ENCODE data around the gene SLC46A1. TPM values are rescaled to one million over a fixed set of nuclear protein-coding genes. Genes with fewer than 3 reads are reported as not detected.
A peak's percentile ranks its signal among the peaks of the same experiment; 100 is the strongest.

SLC46A1 gene
- polyA plus RNA-seq, 1 donor from 2014 or later: 12.3 TPM

- no peak overlapping the region for H3K27ac ChIP-seq (ENCODE audit: low read length)
- H3K4me3 ChIP-seq (ENCODE audit: low read length): no peak overlapping the region
- TF ChIP-seq EZH2 (IDR thresholded peaks at IDR 0.05; ENCODE audit: borderline replicate concordance, insufficient read depth, low read length, poor library complexity, severe bottlenecking): no peak
- TF ChIP-seq MXI1 (conservative IDR thresholded peaks at IDR 0.05; ENCODE audit: poor library complexity, severe bottlenecking): no peak
- no peak for TF ChIP-seq EP300 (conservative IDR thresholded peaks at IDR 0.05; ENCODE audit: poor library complexity, severe bottlenecking)
- TF ChIP-seq SMC3 (conservative IDR thresholded peaks at IDR 0.05; ENCODE audit: poor library complexity): no peak
- no peaks in the 10 kb centered on the region for H3K9me2 ChIP-seq (ENCODE audit: insufficient read depth, low read length)
- no peaks in the 10 kb centered on the region for H4K20me1 ChIP-seq (ENCODE audit: insufficient read depth)
- H3F3A ChIP-seq (ENCODE audit: insufficient read depth, low read length, poor library complexity, severe bottlenecking): no peaks in the 10 kb centered on the region
- no peak overlapping the region for H3K4me2 ChIP-seq (ENCODE audit: low read length)
- H3K36me3 ChIP-seq (ENCODE audit: insufficient read depth, low read length): no peaks in the 10 kb centered on the region
- no peaks in the 10 kb centered on the region for H3K27me3 ChIP-seq (ENCODE audit: insufficient read depth, low read depth, low read length)
- peaks cover 10% of the 10 kb centered on the region for H3K79me2 ChIP-seq (replicated peaks; ENCODE audit: insufficient read depth, low read length)
- no peak overlapping the region for H3K9ac ChIP-seq (ENCODE audit: low read length)
- no peak overlapping the region for H2AFZ ChIP-seq (ENCODE audit: low read depth, low read length)
- H3K9me3 ChIP-seq (ENCODE audit: low read length): no peaks in the 10 kb centered on the region
Observed at GRCh38 chr17:28363186-28363585, 42.8 kb downstream of the SLC46A1 start.

DNA sequence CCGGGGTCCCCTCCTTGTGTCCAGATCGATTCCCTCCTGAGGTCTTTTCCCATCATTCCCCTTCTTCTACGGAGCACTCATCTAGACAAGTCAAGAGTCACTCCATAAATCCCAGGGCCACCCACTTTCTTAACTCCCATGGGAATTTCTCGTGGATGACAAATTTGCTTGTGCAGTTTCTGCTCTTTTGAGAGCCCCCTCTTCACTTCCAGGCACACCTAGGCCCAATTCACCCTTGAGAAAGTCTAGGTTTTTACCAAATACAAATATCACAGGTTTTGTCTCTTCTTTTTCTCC lies 48.2 kb downstream of the SLC46A1 start:
- TF ChIP-seq EP300 (conservative IDR thresholded peaks at IDR 0.05; ENCODE audit: poor library complexity, severe bottlenecking): no peak
- no peak for TF ChIP-seq MXI1 (conservative IDR thresholded peaks at IDR 0.05; ENCODE audit: poor library complexity, severe bottlenecking)
- H3K9ac ChIP-seq (ENCODE audit: low read length): peak overlapping the region; percentile 94
- peak overlapping the region; percentile 66 for H3K27ac ChIP-seq (ENCODE audit: low read length)

GRCh38 chr17:28357061-28357900 lies 48.7 kb downstream of the SLC46A1 start, which contains the start of gene POLDIP2:
POLDIP2 (minus strand) TSS chr17:28357527; CDS start chr17:28357448, 79 bp downstream.
- Histone ChIP-seq H2AFZ (ENCODE audit: low read depth, low read length) (peak within 1 kb of the TSS; percentile 71), H3K27me3 (ENCODE audit: insufficient read depth, low read depth, low read length) (no peaks in the 10 kb centered on the region), H3K9me2 (ENCODE audit: insufficient read depth, low read length) (no peaks in the 10 kb centered on the region), H3F3A (ENCODE audit: insufficient read depth, low read length, poor library complexity, severe bottlenecking) (no peaks in the 10 kb centered on the region), H3K4me2 (ENCODE audit: low read length) (peak within 1 kb of the TSS; percentile 98), H4K20me1 (ENCODE audit: insufficient read depth) (no peaks in the 10 kb centered on the region), H3K9me3 (ENCODE audit: low read length) (no peaks in the 10 kb centered on the region), H3K27ac (ENCODE audit: low read length) (peak within 1 kb of the TSS; percentile 70), H3K4me3 (ENCODE audit: low read length) (peak within 1 kb of the TSS; percentile 77), H3K79me2 (replicated peaks; ENCODE audit: insufficient read depth, low read length) (peaks cover 32% of the 10 kb centered on the region), H3K9ac (ENCODE audit: low read length) (peak within 1 kb of the TSS; percentile 94), H3K36me3 (ENCODE audit: insufficient read depth, low read length) (no peaks in the 10 kb centered on the region)
- TF ChIP-seq, protein P1, sequence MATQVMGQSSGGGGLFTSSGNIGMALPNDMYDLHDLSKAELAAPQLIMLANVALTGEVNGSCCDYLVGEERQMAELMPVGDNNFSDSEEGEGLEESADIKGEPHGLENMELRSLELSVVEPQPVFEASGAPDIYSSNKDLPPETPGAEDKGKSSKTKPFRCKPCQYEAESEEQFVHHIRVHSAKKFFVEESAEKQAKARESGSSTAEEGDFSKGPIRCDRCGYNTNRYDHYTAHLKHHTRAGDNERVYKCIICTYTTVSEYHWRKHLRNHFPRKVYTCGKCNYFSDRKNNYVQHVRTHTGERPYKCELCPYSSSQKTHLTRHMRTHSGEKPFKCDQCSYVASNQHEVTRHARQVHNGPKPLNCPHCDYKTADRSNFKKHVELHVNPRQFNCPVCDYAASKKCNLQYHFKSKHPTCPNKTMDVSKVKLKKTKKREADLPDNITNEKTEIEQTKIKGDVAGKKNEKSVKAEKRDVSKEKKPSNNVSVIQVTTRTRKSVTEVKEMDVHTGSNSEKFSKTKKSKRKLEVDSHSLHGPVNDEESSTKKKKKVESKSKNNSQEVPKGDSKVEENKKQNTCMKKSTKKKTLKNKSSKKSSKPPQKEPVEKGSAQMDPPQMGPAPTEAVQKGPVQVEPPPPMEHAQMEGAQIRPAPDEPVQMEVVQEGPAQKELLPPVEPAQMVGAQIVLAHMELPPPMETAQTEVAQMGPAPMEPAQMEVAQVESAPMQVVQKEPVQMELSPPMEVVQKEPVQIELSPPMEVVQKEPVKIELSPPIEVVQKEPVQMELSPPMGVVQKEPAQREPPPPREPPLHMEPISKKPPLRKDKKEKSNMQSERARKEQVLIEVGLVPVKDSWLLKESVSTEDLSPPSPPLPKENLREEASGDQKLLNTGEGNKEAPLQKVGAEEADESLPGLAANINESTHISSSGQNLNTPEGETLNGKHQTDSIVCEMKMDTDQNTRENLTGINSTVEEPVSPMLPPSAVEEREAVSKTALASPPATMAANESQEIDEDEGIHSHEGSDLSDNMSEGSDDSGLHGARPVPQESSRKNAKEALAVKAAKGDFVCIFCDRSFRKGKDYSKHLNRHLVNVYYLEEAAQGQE (IDR thresholded peaks at IDR 0.05; ENCODE audit: borderline replicate concordance): peak; percentile 73
- TF ChIP-seq EP300 (conservative IDR thresholded peaks at IDR 0.05; ENCODE audit: poor library complexity, severe bottlenecking) (peak; percentile 43), RAD21 (conservative IDR thresholded peaks at IDR 0.05) (peak; percentile 58), CTCF (IDR thresholded peaks at IDR 0.05; ENCODE audit: poor library complexity, severe bottlenecking) (no peak), TAF1 (IDR thresholded peaks at IDR 0.05; ENCODE audit: low read depth) (peak; percentile 74), MXI1 (conservative IDR thresholded peaks at IDR 0.05; ENCODE audit: poor library complexity, severe bottlenecking) (peak; percentile 90), POLR2AphosphoS5 (IDR thresholded peaks at IDR 0.05) (peak; percentile 93), EZH2 (IDR thresholded peaks at IDR 0.05; ENCODE audit: borderline replicate concordance, insufficient read depth, low read length, poor library complexity, severe bottlenecking) (no peak)

More for the DNA sequence above, 48.2 kb downstream of the SLC46A1 start:
- peak overlapping the region; percentile 71 for H2AFZ ChIP-seq (ENCODE audit: low read depth, low read length)
- H3K4me3 ChIP-seq (ENCODE audit: low read length): peak overlapping the region; percentile 77
- no peaks in the 10 kb centered on the region for H3K9me3 ChIP-seq (ENCODE audit: low read length)
- peaks cover 32% of the 10 kb centered on the region for H3K79me2 ChIP-seq (replicated peaks; ENCODE audit: insufficient read depth, low read length)
- no peaks in the 10 kb centered on the region for H4K20me1 ChIP-seq (ENCODE audit: insufficient read depth)
- H3K27me3 ChIP-seq (ENCODE audit: insufficient read depth, low read depth, low read length): no peaks in the 10 kb centered on the region
- H3K36me3 ChIP-seq (ENCODE audit: insufficient read depth, low read length): no peaks in the 10 kb centered on the region
- H3F3A ChIP-seq (ENCODE audit: insufficient read depth, low read length, poor library complexity, severe bottlenecking): no peaks in the 10 kb centered on the region
- H3K9me2 ChIP-seq (ENCODE audit: insufficient read depth, low read length): no peaks in the 10 kb centered on the region
- H3K4me2 ChIP-seq (ENCODE audit: low read length): peak overlapping the region; percentile 97
